HG02840 (cell line): Measurements from ENCODE around the gene TNNT3.

Experiments used
- ATAC-seq: cut with Tn5 transposase; IDR thresholded peaks from one replicate; pipeline ENCODE4 v1.9.1; 2021; ENCODE audit warnings: mild to moderate bottlenecking, moderate library complexity, moderate number of reproducible peaks; ENCODE audit not compliant: unreplicated experiment, low FRiP score

TNNT3 gene

DNA sequence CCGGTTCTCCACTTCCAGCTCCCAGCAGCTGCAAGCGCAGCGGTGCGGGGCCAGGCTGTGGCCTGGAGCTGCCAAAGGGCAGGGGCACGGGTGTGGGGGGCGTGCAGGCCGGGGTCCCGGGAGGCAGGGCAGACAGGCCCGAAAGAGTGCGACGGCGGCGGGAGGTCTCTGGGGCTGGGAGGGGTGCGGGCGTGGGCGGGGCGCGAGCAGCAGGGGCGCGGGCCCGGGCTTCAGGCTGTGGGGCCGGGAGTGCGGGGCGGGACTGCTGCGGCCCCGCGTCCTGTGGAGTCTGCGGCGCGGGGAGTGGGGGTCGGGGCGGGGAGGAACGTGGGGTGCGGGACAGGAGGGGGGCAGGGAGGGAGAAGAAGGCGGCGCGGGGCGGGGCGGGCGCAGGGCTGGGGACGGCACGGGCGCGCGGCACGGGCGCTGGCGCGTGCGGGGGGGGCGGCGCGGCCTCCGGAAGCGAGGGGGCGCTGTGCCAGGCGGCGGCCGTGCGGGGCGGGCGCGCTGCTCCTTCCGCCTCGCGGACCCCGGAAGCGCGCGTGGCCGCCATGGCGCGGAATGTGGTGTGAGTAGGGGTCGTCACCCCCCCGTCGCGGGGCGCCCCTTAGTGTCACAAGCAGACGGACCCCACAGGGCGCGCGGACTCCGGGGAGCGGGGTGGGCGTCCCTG, 27.4 kb downstream of the TNNT3 start, which contains the start of gene MRPL23:
Gene MRPL23, plus strand, starts transcription at position 521 of the 673 bp plus-strand sequence. Its CDS starts 31 bp downstream, at position 552.
- no peak for ATAC-seq

- no peak for ATAC-seq
Observed at GRCh38 chr11:1947592-1948237, 28.2 kb downstream of the TNNT3 start.

- ATAC-seq: no peak
Observed at GRCh38 chr11:1948389-1948788, 28.9 kb downstream of the TNNT3 start.

DNA sequence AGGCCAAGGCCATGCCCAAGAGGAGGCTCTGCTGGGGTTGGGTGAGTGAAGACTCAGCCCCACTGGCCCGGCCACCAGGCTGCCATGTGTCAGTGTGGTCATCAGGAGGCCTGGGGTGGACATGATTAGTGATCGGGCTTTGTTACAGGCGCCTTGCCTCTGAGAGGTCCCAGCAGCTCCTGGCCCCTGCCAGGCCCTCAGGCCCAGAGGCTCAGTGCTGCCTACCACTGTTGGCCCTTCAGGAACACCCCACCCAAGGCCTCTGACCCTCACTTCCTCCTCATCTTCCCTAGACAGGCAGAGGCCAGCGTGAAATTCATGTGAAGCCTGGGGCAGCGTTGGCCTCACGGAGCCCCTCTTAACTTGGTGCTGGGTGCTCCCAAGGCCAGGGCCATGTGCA, 29.8 kb downstream of the TNNT3 start:
- no peak for ATAC-seq

DNA sequence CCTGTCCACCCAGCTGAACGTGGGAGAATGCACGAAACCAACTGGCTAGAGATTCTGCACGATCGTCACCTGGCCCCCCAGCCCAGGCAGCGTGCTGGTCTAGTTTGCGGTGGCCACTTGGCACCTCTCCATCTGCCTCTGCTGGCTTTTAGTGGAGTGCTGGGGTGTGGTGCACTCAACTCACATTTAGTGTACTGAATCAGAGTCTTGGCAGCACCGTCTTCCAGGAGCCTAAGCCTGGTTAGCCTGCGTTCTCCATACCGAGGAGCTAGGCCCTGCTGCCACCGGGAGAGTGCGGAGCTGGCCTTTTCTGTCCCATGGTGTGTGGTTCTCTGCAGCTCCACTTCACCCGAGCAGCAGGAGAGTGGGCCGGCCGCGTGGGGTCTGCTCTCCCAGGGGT, 30.4 kb downstream of the TNNT3 start:
- ATAC-seq: no peak

- no peak for ATAC-seq
Observed at GRCh38 chr11:1952806-1953482, 33.4 kb downstream of the TNNT3 start.

DNA sequence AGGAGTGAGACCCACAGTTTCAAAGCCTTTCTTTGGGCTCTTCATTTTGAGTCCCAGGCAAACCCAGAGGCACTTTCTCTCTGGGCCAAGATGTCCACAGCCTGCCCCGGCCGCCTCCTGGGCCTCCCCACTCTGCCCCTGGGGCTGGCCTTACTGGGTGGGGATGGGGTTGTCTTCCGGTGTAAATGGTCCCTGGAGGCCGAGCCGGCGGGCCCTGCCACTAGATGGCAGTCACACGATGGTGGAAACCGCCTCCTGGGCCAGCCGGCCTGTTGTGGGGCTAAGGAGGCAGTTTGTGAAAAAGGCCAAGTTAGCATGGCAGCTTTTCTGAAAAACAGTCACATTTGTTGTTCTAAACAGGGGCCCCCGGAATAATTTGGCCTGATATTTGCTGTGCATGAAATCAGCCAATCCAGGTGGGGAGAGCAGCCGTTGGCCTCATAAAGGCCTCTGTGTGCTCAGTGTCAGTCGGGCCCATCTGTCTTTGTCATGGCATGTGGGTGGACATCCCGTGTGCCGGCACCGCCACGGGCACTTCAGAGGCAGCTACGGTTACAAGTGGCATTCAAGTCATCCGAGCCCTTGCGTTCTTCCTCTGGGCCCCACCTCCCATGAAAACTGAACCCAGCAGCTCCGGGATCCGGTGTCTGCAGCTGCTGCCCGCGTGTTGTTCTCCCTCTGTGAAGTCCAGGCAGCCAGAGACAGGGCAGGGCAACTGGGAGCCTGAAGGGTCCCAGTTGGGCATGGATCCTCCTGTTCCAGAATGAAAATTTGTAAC, 34.2 kb downstream of the TNNT3 start:
- no peak for ATAC-seq

GRCh38 chr11:1958367-1958766, 38.9 kb downstream of the TNNT3 start:
- no peak for ATAC-seq

DNA sequence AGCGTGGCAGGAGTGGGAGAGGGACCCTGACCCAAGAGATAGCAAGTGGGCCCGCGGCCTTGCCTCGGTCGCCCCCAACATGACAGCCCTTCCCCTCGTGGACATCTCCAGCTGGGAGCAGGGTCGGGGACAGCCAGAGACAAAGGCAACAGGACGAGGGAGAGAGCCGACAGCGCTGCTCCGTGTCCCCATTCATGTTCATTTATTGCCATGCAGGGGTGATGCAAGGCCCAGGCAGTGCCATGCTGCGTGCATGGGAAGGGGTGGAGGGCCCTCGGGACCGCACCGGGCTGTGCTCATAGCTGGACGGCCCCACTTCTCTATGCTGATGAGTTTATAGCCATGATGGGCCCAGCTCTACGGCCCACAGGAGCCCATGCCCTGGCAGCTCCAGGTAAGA, 40.3 kb downstream of the TNNT3 start:
- ATAC-seq: no peak

DNA sequence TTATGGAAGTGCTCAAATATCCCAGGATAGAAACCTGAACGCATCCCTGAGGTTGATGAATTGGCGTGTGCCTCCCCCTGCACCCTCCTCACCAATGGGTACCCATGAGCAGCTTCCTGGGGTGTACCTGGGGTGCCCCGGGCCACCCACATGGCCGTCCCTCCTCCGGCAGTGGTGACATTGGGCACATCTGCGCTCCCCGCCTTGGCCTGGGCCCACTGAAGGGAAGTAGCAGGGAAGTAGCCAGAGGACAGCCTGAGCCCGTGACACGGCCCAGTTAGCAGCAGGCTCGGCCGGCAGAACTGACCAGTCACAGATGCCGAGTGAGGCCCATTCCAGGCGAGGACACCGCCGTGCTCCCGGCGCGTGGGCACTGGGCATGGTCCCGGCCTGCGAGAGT, 44.4 kb downstream of the TNNT3 start:
- no peak for ATAC-seq

GRCh38 chr11:1964348-1964747, 44.8 kb downstream of the TNNT3 start:
- ATAC-seq: no peak

DNA sequence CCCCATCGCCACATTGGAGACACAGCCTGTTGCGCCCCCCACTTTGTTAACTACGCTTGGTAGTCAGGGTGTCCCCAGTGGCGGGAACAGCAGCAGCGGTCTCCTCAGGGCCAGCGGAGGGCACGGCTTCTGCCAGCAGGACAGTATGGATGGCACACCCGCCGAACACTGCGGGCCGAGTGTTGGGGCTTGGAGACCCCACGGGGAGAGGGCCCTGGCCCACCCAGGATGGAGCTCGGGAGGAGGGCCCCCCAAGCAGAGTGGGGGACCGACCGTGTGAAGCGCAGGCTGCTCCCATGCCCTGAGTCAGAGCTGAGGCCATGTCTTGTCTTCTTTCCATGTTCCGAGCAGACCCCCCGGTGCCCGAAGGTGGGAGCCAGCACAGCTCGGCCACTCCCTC, 45.5 kb downstream of the TNNT3 start:
- ATAC-seq: no peak

GRCh38 chr11:1966531-1966930, 47.0 kb downstream of the TNNT3 start:
- ATAC-seq: no peak

DNA sequence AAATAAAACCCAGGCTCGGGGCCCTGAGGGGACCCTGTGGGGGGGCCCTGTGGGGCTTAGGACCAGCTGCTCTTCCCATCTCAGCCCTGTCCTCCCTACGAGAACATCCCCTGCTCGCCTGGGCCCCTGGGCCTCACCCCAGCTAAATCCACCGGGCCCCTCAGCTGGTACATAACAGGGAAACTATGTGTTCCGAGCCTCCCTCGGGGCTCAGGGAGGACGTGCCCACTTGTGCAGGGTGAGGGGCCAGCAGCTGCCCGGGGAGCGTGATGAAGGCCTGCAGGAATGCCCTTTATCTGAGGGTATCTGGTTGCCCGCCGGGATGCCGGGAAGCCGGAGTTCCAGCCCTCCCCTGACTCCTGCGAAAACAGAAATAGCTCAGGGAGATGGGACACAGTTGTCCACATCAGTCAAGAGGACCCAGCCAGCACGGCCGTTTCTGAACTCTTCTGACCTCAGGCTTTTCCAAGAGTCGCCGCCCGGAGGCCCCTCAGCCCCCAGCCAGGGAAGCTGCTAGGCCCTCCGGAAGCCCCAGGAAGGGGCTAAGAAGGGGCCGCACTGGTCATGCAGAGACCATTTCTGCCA, 48.2 kb downstream of the TNNT3 start:
- ATAC-seq: no peak

DNA sequence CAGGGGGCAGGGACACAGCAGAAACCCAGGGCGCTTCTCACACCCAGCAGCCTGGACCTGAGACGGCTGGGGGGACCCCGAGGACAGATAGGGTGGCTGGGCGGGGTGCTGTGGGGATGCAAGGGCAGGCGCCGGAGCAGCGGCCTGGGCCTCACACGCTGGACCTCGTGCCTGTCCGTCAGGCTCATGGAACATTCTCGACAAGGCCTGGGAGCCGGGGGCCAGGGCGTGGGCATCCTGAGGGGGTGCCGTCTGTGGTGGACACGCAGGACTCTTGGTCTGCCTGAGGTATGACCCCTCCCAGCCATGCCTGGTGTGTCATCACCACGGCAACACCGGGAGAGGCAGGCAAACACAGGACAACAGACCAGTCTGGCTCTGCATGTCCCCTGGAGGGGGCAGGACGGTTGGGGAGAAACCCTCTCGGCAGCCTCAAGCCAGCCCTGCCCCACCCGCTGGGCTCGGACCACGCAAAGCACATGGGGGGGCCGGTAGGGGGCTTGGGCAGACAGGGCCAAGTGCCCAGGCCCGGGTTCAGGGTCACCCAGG, 49.0 kb downstream of the TNNT3 start:
- no peak for ATAC-seq

GRCh38 chr11:1969035-1969434, 49.5 kb downstream of the TNNT3 start:
- ATAC-seq: no peak

DNA sequence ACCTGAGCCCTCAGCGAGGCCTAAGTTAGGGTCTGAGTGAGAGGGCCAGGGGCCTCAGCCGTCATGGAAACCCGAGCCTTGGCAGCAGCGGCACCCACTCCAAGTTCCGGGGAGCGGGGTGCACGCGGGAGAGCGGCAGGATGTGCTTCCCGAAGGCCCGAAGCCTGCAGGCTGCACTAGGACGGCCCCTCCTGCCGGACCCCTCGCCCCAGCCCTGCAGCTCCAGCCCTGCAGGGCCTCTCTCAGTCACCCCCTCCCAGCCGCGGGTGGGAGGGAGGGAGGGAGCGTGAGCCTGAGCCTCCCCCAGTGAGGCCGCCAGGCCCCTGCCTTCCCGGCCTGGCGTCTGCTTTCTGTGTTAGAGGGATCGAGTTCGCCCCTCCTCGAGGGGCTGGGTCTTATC, 50.3 kb downstream of the TNNT3 start:
- no peak for ATAC-seq

DNA sequence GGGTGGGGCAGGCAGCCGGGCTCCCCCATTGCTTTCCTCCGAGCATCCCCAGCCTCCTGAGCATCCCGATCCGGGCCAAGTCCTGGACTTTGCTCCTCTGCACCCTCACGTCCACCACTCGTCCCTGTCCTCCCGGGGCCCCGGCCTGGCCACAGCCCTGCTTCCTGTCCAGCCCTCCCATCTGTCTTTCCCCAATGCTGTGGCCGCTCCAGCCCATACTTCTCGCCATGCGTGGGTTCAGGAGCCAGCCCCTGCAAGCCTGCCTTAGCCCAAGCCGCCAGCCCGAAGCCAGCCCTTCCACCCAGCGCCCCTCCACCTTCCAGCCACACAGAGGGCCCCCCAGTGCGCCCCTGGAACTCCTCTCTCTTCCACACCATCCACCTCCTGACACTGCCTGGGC, 51.5 kb downstream of the TNNT3 start:
- no peak for ATAC-seq

- no peak for ATAC-seq
Observed at GRCh38 chr11:1975185-1975584, 55.7 kb downstream of the TNNT3 start.

DNA sequence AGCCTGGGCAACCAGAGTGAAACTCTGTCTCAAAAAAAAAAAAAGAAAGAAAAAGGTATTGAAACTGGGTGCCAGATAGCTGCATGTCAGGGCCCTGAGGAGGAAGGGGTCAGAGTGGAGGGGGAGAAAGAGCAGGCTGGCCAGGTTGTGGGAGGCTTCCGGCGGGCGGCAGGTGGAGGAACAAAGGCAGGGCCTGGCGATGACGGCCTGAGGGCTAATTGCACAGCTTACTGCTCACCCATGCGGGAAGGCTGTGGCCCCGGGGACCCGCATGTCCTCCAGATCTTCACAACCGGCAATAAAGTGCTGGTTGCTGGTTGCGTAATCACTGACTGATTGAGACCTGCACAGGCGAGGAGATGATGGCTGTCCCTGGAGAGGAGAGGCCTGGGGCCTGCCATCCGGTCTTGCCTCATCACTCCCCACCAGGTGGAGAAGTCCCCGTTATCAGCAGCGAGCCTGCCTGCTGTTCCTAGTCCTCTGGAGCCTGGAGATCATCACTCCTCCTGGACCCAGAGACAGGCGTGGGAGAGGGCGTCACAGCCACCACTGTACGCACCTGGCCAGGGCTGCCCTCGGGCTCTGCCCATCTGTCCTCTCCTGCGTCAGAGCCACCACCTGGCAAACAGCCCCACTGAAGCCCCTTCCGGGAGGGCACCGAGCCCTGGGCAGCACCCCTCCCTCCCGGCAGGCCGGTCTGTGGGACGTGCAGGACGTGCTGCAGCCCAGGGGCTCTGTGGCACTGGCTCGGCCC, 59.4 kb downstream of the TNNT3 start:
- no peak for ATAC-seq
